NCI-H2171 treated with DMSO at 0.1 percent for 48 hours (cell line): ENCODE measurements around the gene CDYL.
A peak's percentile ranks its signal among the peaks of the same experiment; 100 is the strongest.
"Not testable (repeated sequence)": the region's sequence is repeated elsewhere in the genome, so short reads cannot be mapped to it uniquely, and the experiment has no call there.

Experiments
- DNase-seq: peaks from one replicate; lab custom pipeline; 2025; lab: John Stamatoyannopoulos, UW

The CDYL gene

GRCh38 chr6:5003604-5004372 is 227.6 kb downstream of the CDYL start, which contains the start of gene RPP40:
RPP40 (minus strand) TSS chr6:5004037; CDS start chr6:5004002, 35 bp downstream.
- peak; percentile 97 for DNase-seq

- DNase-seq: no peak
Measured at GRCh38 chr6:5004373-5005037, 228.3 kb downstream of the CDYL start.

- DNase-seq: not testable (repeated sequence)
Measured at GRCh38 chr6:5005038-5005433, 228.8 kb downstream of the CDYL start.
